Measurements from ENCODE around the gene IFIT2.
"Not testable (repeated sequence)": the region's sequence is repeated elsewhere in the genome, so short reads cannot be mapped to it uniquely, and the experiment has no call there.

IFIT2 gene

GRCh38 chr10:89279421-89279869 is 22.4 kb upstream of the IFIT2 start:
- in situ Hi-C loops (cut with HindIII; ENCODE audit: low sequenced_read_pairs), result no loop called here

- in situ Hi-C loops (cut with HindIII; ENCODE audit: low sequenced_read_pairs), result no loop called here
Measured at GRCh38 chr10:89280508-89280907, 21.3 kb upstream of the IFIT2 start.

GRCh38 chr10:89281606-89282395 is 20.0 kb upstream of the IFIT2 start:
- in situ Hi-C loops (cut with HindIII; ENCODE audit: low sequenced_read_pairs), result no loop called here

- in situ Hi-C loops (cut with HindIII; ENCODE audit: low sequenced_read_pairs), result no loop called here
Measured at GRCh38 chr10:89283025-89283935, 18.6 kb upstream of the IFIT2 start.

GRCh38 chr10:89283936-89284475 is 17.8 kb upstream of the IFIT2 start:
- in situ Hi-C loops (cut with HindIII; ENCODE audit: low sequenced_read_pairs), result no loop called here

- in situ Hi-C loops (cut with HindIII; ENCODE audit: low sequenced_read_pairs), result not testable (repeated sequence)
Measured at GRCh38 chr10:89284711-89285110, 17.1 kb upstream of the IFIT2 start.

- in situ Hi-C loops (cut with HindIII; ENCODE audit: low sequenced_read_pairs), result not testable (repeated sequence)
Measured at GRCh38 chr10:89285303-89285702, 16.5 kb upstream of the IFIT2 start.

- in situ Hi-C loops (cut with HindIII; ENCODE audit: low sequenced_read_pairs), result no loop called here
Measured at GRCh38 chr10:89294721-89295239, 7.1 kb upstream of the IFIT2 start.

GRCh38 chr10:89295597-89295996 is 6.2 kb upstream of the IFIT2 start:
- in situ Hi-C loops (cut with HindIII; ENCODE audit: low sequenced_read_pairs), result no loop called here

GRCh38 chr10:89296220-89296648 is 5.6 kb upstream of the IFIT2 start:
- in situ Hi-C loops (cut with HindIII; ENCODE audit: low sequenced_read_pairs), result no loop called here

- in situ Hi-C loops (cut with HindIII; ENCODE audit: low sequenced_read_pairs), result no loop called here
Measured at GRCh38 chr10:89297356-89297755, 4.5 kb upstream of the IFIT2 start.

- in situ Hi-C loops (cut with HindIII; ENCODE audit: low sequenced_read_pairs), result no loop called here
Measured at GRCh38 chr10:89297791-89298190, 4.1 kb upstream of the IFIT2 start.

- in situ Hi-C loops (cut with HindIII; ENCODE audit: low sequenced_read_pairs), result no loop called here
Measured at GRCh38 chr10:89299031-89299430, 2.8 kb upstream of the IFIT2 start.

- in situ Hi-C loops (cut with HindIII; ENCODE audit: low sequenced_read_pairs), result no loop called here
Measured at GRCh38 chr10:89301232-89301631, 614 bp upstream of the IFIT2 start.

- in situ Hi-C loops (cut with HindIII; ENCODE audit: low sequenced_read_pairs), result no loop called here
Measured at GRCh38 chr10:89302625-89303024, 779 bp downstream of the IFIT2 start.

GRCh38 chr10:89303161-89303560 is 1.3 kb downstream of the IFIT2 start:
- in situ Hi-C loops (cut with HindIII; ENCODE audit: low sequenced_read_pairs), result no loop called here

GRCh38 chr10:89304026-89304425 is 2.2 kb downstream of the IFIT2 start:
- in situ Hi-C loops (cut with HindIII; ENCODE audit: low sequenced_read_pairs), result no loop called here

- in situ Hi-C loops (cut with HindIII; ENCODE audit: low sequenced_read_pairs), result no loop called here
Measured at GRCh38 chr10:89304446-89304845, 2.6 kb downstream of the IFIT2 start.

- in situ Hi-C loops (cut with HindIII; ENCODE audit: low sequenced_read_pairs), result no loop called here
Measured at GRCh38 chr10:89304925-89305324, 3.1 kb downstream of the IFIT2 start.

GRCh38 chr10:89305766-89306433 is 4.1 kb downstream of the IFIT2 start:
- in situ Hi-C loops (cut with HindIII; ENCODE audit: low sequenced_read_pairs), result no loop called here

Measured in DLD1 (cell line).